H1 (cell line): ENCODE results near the gene AKR7A3. TPM values are rescaled to one million over a fixed set of nuclear protein-coding genes. Genes with fewer than 3 reads are reported as not detected.

Experiments
- CTCF ChIA-PET: fragments of 300-600 bp; sonication (Branson Sonifier 250); formaldehyde crosslinking; loops from one replicate; lab custom pipeline; 2021; ENCODE audit not compliant: partially characterized antibody; lab: Charles Lee
- POLR2A ChIA-PET: fragments of 300-600 bp; sonication (Branson Sonifier 250); formaldehyde crosslinking; loops from one replicate; lab custom pipeline; 2021; ENCODE audit warnings: inconsistent platforms; ENCODE audit not compliant: partially characterized antibody; lab: Charles Lee
- DNase-seq, 2 experiments: peaks; one replicate each; pipeline versions ENCODE4 v3.0.0 to v3.0.0-alpha.2; 2010 to 2022; ENCODE audit warnings: low spot score in 2 of 2, low read depth in 1 of 2, mixed read lengths in 1 of 2
- FAIRE-seq: peaks from 2 replicates; lab custom pipeline; 2011; peaks lifted over from hg19 to GRCh38; lab: Jason Lieb, UNC
- H2AFZ ChIP-seq: 2 replicates; pipeline ENCODE4 v1.8.1; 2012; ENCODE audit warnings: low read length, inconsistent platforms
- H2AK5ac ChIP-seq: 2 replicates; pipeline ENCODE4 v1.6.1; 2013; ENCODE audit warnings: low read depth, low read length
- H2BK120ac ChIP-seq: replicated peaks from 2 replicates; pipeline ENCODE3; 2013; ENCODE audit warnings: low read depth, low read length, inconsistent platforms
- H2BK12ac ChIP-seq: 2 replicates; pipeline ENCODE4 v1.6.1; 2013; ENCODE audit warnings: low read depth, low read length
- H2BK15ac ChIP-seq: 2 replicates; pipeline ENCODE4 v1.6.1; 2013; ENCODE audit warnings: low read length
- H2BK20ac ChIP-seq: 2 replicates; pipeline ENCODE4 v1.6.1; 2013; ENCODE audit warnings: low read length
- H2BK5ac ChIP-seq: 2 replicates; pipeline ENCODE4 v1.6.1; 2013; ENCODE audit warnings: low read depth, low read length
- H3K14ac ChIP-seq: 2 replicates; pipeline ENCODE4 v1.6.1; 2013; ENCODE audit warnings: inconsistent platforms; ENCODE audit not compliant: insufficient read length
- H3K18ac ChIP-seq: 2 replicates; pipeline ENCODE4 v1.6.1; 2013; ENCODE audit warnings: low read length; ENCODE audit errors: extremely low read depth
- H3K23ac ChIP-seq: 2 replicates; pipeline ENCODE4 v1.6.1; 2013; ENCODE audit warnings: inconsistent platforms; ENCODE audit not compliant: insufficient read length
- H3K23me2 ChIP-seq: 2 replicates; pipeline ENCODE4 v1.6.1; 2013; ENCODE audit warnings: low read depth, low read length
- H3K27ac ChIP-seq: 2 replicates; pipeline ENCODE4 v1.6.1; 2011; ENCODE audit warnings: low read depth, low read length, inconsistent platforms
- H3K27me3 ChIP-seq, 4 experiments: replicated peaks in 1 of 4; 1 replicate in 1 of 4; 2 replicates in 3 of 4; pipeline versions ENCODE4 v1.6.1 to v1.8.1; 2011 to 2013; ENCODE audit warnings: low read length in 3 of 4, mild to moderate bottlenecking in 3 of 4, inconsistent platforms in 2 of 4, mixed read lengths in 2 of 4, moderate library complexity in 1 of 4; ENCODE audit not compliant: control insufficient read depth in 3 of 4, insufficient read depth in 3 of 4; ENCODE audit errors: extremely low read depth in 1 of 4
- H3K36me3 ChIP-seq, 4 experiments: 2 replicates each; pipeline versions ENCODE4 v1.6.1 to v1.8.1; 2011 to 2013; ENCODE audit warnings: mild to moderate bottlenecking in 4 of 4, low read length in 3 of 4, moderate library complexity in 2 of 4, control low read depth in 1 of 4, inconsistent platforms in 1 of 4; ENCODE audit not compliant: insufficient read depth in 4 of 4, control insufficient read depth in 2 of 4
- H3K4ac ChIP-seq: replicated peaks from 2 replicates; pipeline ENCODE3; 2013; ENCODE audit warnings: low read length, low read depth, mixed read lengths, inconsistent platforms; ENCODE audit not compliant: insufficient read length
- H3K4me1 ChIP-seq, 4 experiments: replicated peaks in 1 of 4; 1 replicate in 1 of 4; 2 replicates in 3 of 4; pipeline versions ENCODE4 v1.6.1 to v1.8.1; 2011 to 2013; ENCODE audit warnings: low read length in 3 of 4, inconsistent platforms in 2 of 4, mixed read lengths in 1 of 4; ENCODE audit not compliant: insufficient read depth in 4 of 4, control insufficient read depth in 3 of 4
- H3K4me2 ChIP-seq, 2 experiments: 2 replicates each; pipeline versions ENCODE4 v1.6.1 to v1.8.1; 2011 to 2013; ENCODE audit warnings: low read depth in 2 of 2, low read length in 2 of 2, control low read depth in 1 of 2, inconsistent platforms in 1 of 2, mild to moderate bottlenecking in 1 of 2; ENCODE audit not compliant: insufficient read depth in 1 of 2
- H3K4me3 ChIP-seq, 4 experiments: fragments of 200-600, 300-600 bp in 1 of 4; sonication (generic), shearing (Covaris generic), sonication (Bioruptor Twin) in 1 of 4; 2 replicates each; pipeline versions ENCODE4 v1.5.1 to v1.8.1; 2011 to 2016; ENCODE audit warnings: low read length in 4 of 4, low read depth in 3 of 4, control low read depth in 2 of 4, inconsistent platforms in 2 of 4, mild to moderate bottlenecking in 2 of 4, mixed read lengths in 1 of 4, moderate library complexity in 1 of 4; ENCODE audit not compliant: insufficient read depth in 2 of 4; ENCODE audit errors: extremely low read depth in 1 of 4
- H3K56ac ChIP-seq: replicated peaks from 2 replicates; pipeline ENCODE3; 2013; ENCODE audit warnings: low read depth, mild to moderate bottlenecking, mixed read lengths, low read length, inconsistent platforms; ENCODE audit not compliant: insufficient read length
- H3K79me1 ChIP-seq: 2 replicates; pipeline ENCODE4 v1.6.1; 2013; ENCODE audit warnings: low read depth, low read length, control low read depth
- H3K79me2 ChIP-seq, 2 experiments: 2 replicates each; pipeline versions ENCODE4 v1.6.1 to v1.8.1; 2012 to 2013; ENCODE audit warnings: low read length in 2 of 2, mild to moderate bottlenecking in 2 of 2, inconsistent platforms in 1 of 2; ENCODE audit not compliant: insufficient read depth in 2 of 2, control insufficient read depth in 1 of 2
- H3K9ac ChIP-seq, 4 experiments: replicated peaks in 1 of 4; 1 replicate in 1 of 4; 2 replicates in 3 of 4; pipeline versions ENCODE4 v1.6.1 to v1.8.1; 2011 to 2013; ENCODE audit warnings: low read depth in 3 of 4, low read length in 3 of 4, control low read depth in 2 of 4, mild to moderate bottlenecking in 2 of 4, moderate library complexity in 2 of 4, inconsistent platforms in 1 of 4; ENCODE audit errors: extremely low read depth in 1 of 4
- H3K9me3 ChIP-seq, 2 experiments: 2 replicates each; pipeline versions ENCODE4 v1.6.1 to v1.8.1; 2012 to 2013; ENCODE audit warnings: mild to moderate bottlenecking in 2 of 2, moderate library complexity in 2 of 2, control low read depth in 1 of 2, inconsistent platforms in 1 of 2, low read depth in 1 of 2, low read length in 1 of 2, mixed read lengths in 1 of 2; ENCODE audit not compliant: insufficient read depth in 2 of 2
- H4K20me1 ChIP-seq, 2 experiments: replicated peaks in 1 of 2; 2 replicates each; pipeline versions ENCODE3 to v1.8.1; 2011 to 2013; ENCODE audit warnings: inconsistent platforms in 2 of 2, low read length in 2 of 2, mild to moderate bottlenecking in 1 of 2; ENCODE audit not compliant: insufficient read depth in 2 of 2, control insufficient read depth in 1 of 2
- H4K5ac ChIP-seq: 2 replicates; pipeline ENCODE4 v1.6.1; 2013; ENCODE audit warnings: low read length, low read depth, mixed read lengths, inconsistent platforms; ENCODE audit not compliant: insufficient read length
- H4K8ac ChIP-seq: 2 replicates; pipeline ENCODE4 v1.8.0; 2013; ENCODE audit warnings: mild to moderate bottlenecking, moderate library complexity, low read length, inconsistent platforms; ENCODE audit not compliant: insufficient read depth; ENCODE audit errors: extremely low read depth
- H4K91ac ChIP-seq: replicated peaks from 2 replicates; pipeline ENCODE3; 2013; ENCODE audit warnings: low read length, mixed read lengths, inconsistent platforms; ENCODE audit not compliant: insufficient read length
- ATF3 ChIP-seq: IDR thresholded peaks from 2 replicates; pipeline ENCODE4 v1.6.1; 2011; ENCODE audit warnings: low read depth, mild to moderate bottlenecking, low read length; ENCODE audit not compliant: insufficient read depth
- CHD2 ChIP-seq: IDR thresholded peaks from 2 replicates; pipeline ENCODE4 v1.6.1; 2012; ENCODE audit warnings: low read length, improper control_type of control experiment
- CTCF ChIP-seq, 3 experiments: IDR thresholded peaks; 1 replicate in 2 of 3; 2 replicates in 1 of 3; pipeline versions ENCODE4 v1.5.1 to v1.6.1; 2011; ENCODE audit warnings: low read length in 3 of 3, mild to moderate bottlenecking in 3 of 3, inconsistent platforms in 2 of 3, low read depth in 1 of 3, moderate library complexity in 1 of 3; ENCODE audit not compliant: insufficient read depth in 1 of 3; ENCODE audit errors: control extremely low read depth in 1 of 3
- GABPA ChIP-seq: IDR thresholded peaks from 2 replicates; pipeline ENCODE4 v1.6.1; 2011; ENCODE audit warnings: mild to moderate bottlenecking, low read length, moderate library complexity, borderline replicate concordance; ENCODE audit not compliant: insufficient read depth
- RFX5 ChIP-seq: IDR thresholded peaks from 2 replicates; pipeline ENCODE4 v1.6.1; 2011; ENCODE audit warnings: low read depth, low read length, improper control_type of control experiment, borderline replicate concordance
- SIX5 ChIP-seq: IDR thresholded peaks from 2 replicates; pipeline ENCODE4 v1.6.1; 2011; ENCODE audit warnings: mild to moderate bottlenecking, low read depth, low read length
- WGBS, 2 experiments: shearing (Covaris generic) in 1 of 2; methylation state at CpG; one replicate each; pipeline versions ENCODE4 v1.1.6 to v1.1.7; 2013 to 2015; ENCODE audit warnings: low lambda C conversion rate in 2 of 2, mixed read lengths in 2 of 2, inconsistent platforms in 1 of 2, low coverage in 1 of 2, missing lambda C conversion rate in 1 of 2; ENCODE audit not compliant: insufficient replicate concordance in 2 of 2, insufficient coverage in 1 of 2, insufficient read length in 1 of 2; ENCODE audit errors: extremely low coverage in 1 of 2, missing lambda C conversion rate in 1 of 2; 5-methylcytosine and 5-hydroxymethylcytosine counted together
- polyA plus RNA-seq, 7 experiments: library from polyadenylated mRNA; depleted of rRNA in 3 of 7; stranded (reverse) in 5 of 7; unstranded in 2 of 7; fragments of >200 nt in 5 of 7; fragments of 200-250 nt in 2 of 7; gene quantifications; 1 replicate in 5 of 7; 2 replicates in 1 of 7; 4 replicates in 1 of 7; pipeline versions ENCODE4 v1.2.1 to v1.2.3, GENCODE V29; 2011 to 2013; ENCODE audit warnings: missing spikeins in 2 of 7, mixed read lengths in 2 of 7
- total RNA-seq: library from RNA; stranded (reverse); fragmentation: NEBNext Ultra II Directional; extraction: Animal tissue kit (Norgen Biotek cat#: 25700); gene quantifications from 2 replicates; pipeline ENCODE4 v1.2.1, GENCODE V29; 2021

Gene AKR7A3
- total and polyA plus RNA-seq, 2 of the 8 experiments (the other 6 are each of a cell fraction or from before 2014, with no cell fraction given), result 0.62 to 0.65 TPM

GRCh38 chr1:19305880-19306279 is 17.3 kb upstream of the AKR7A3 start:
- H4K91ac ChIP-seq, result no peak overlapping the region
- H3K4ac ChIP-seq, result no peak overlapping the region
- no peaks in the 10 kb centered on the region for H3K79me2 ChIP-seq
- no peak overlapping the region for H2BK15ac ChIP-seq
- peaks cover 5 to 30% (median 18%) of the 10 kb centered on the region in 4 experiments; a peak in 7 of 8 replicates for H3K36me3 ChIP-seq
- DNase-seq (no peak), FAIRE-seq (no peak)
- H2AFZ ChIP-seq, result no peak overlapping the region
- H3K9ac ChIP-seq, result no peak overlapping the region
- no peak overlapping the region for H3K18ac ChIP-seq
- TF ChIP-seq RFX5, result no peak
- no peak for TF ChIP-seq SIX5
- no peak for TF ChIP-seq ATF3
- no peak for TF ChIP-seq CHD2
- no peak for TF ChIP-seq GABPA
- peak in 1 of 3 experiments; percentile 2; a peak in 1 of 4 replicates for TF ChIP-seq CTCF (IDR thresholded peaks at IDR 0.05; ENCODE audit: control extremely low read depth in 1 of 3, insufficient read depth in 1 of 3, low read depth in 1 of 3, low read length in 3 of 3)
- no peak overlapping the region for H3K27ac ChIP-seq
- H4K20me1 ChIP-seq, result peaks cover 4 to 6% of the 10 kb centered on the region in 2 experiments
- H2BK120ac ChIP-seq, result no peak overlapping the region
- H2BK20ac ChIP-seq, result no peak overlapping the region
- H3K4me2 ChIP-seq, result no peak overlapping the region
- peaks cover 0 to 3% (median 1%) of the 10 kb centered on the region in 4 experiments; a peak in 3 of 7 replicates for H3K4me1 ChIP-seq
- no peak overlapping the region for H3K56ac ChIP-seq
- H3K23me2 ChIP-seq, result no peaks in the 10 kb centered on the region
- CTCF ChIA-PET, result interaction anchor here (0.6 to 1.0 kb wide), 2 partner anchors 79 to 134 kb away, joined by 3 to 4 read pairs; no protein-coding TSS in a partner anchor
- no peak overlapping the region for H3K14ac ChIP-seq
- no peak overlapping the region for H3K4me3 ChIP-seq
- WGBS, 2 experiments, result 87% methylated on average over 7 of the region's 11 CpGs; no CpG with 5 or more reads in 1 of the 2 experiments
- H3K27me3 ChIP-seq, result no peaks in the 10 kb centered on the region
- H4K8ac ChIP-seq, result no peak overlapping the region
- H3K23ac ChIP-seq, result no peak overlapping the region
- no peaks in the 10 kb centered on the region for H3K9me3 ChIP-seq
- H4K5ac ChIP-seq, result no peak overlapping the region
- POLR2A ChIA-PET, result interaction anchor here (0.6 kb wide), 1 partner anchor 1484 kb away, joined by 3 read pairs; no protein-coding TSS in a partner anchor
- H2BK5ac ChIP-seq, result no peak overlapping the region
- H3K79me1 ChIP-seq, result peaks cover 2% of the 10 kb centered on the region; the same call in 1 of the 2 replicates
- H2AK5ac ChIP-seq, result no peak overlapping the region
- H2BK12ac ChIP-seq, result no peak overlapping the region
